ENCODE measurements around the gene PRDX4.

DNA sequence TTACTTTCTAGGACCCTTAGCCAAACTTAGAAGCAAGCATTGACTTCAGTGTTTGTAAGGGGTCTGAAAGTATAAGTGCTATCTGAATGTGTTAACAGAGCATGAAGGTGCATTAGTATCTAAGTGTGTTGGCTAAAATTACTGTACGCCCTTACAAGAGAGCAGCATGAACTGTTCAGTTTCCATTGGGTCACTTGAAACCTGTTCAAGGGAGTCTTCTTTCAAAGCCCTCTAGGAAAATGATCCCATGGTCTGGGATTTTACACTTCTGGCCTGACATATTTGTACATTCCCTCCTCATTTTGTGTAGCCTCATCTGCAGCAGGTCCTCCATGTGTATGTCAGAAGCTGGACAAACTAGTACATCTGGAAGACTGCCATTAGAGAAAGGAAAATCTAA, 3.2 kb downstream of the PRDX4 start:
- no peak for TF ChIP-seq POLR2A (IDR thresholded peaks at IDR 0.05)
- TF ChIP-seq, protein P1, sequence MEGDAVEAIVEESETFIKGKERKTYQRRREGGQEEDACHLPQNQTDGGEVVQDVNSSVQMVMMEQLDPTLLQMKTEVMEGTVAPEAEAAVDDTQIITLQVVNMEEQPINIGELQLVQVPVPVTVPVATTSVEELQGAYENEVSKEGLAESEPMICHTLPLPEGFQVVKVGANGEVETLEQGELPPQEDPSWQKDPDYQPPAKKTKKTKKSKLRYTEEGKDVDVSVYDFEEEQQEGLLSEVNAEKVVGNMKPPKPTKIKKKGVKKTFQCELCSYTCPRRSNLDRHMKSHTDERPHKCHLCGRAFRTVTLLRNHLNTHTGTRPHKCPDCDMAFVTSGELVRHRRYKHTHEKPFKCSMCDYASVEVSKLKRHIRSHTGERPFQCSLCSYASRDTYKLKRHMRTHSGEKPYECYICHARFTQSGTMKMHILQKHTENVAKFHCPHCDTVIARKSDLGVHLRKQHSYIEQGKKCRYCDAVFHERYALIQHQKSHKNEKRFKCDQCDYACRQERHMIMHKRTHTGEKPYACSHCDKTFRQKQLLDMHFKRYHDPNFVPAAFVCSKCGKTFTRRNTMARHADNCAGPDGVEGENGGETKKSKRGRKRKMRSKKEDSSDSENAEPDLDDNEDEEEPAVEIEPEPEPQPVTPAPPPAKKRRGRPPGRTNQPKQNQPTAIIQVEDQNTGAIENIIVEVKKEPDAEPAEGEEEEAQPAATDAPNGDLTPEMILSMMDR (IDR thresholded peaks at IDR 0.05), result no peak

Measured in thyroid gland (tissue), 4 donors.